GM12875 (cell line): ENCODE measurements around the gene NFIA.

ENCODE experiments used
- H3K4me3 ChIP-seq: one replicate; pipeline ENCODE4 v1.5.1; 2011; ENCODE audit warnings: low read depth, low read length, control low read depth
- TF ChIP-seq, protein P1 (sequence below): IDR thresholded peaks from 2 replicates; pipeline ENCODE4 v1.5.1; 2011; ENCODE audit warnings: low read depth, mild to moderate bottlenecking, control low read depth, inconsistent platforms, low read length, moderate library complexity, borderline replicate concordance; ENCODE audit not compliant: insufficient read depth

The NFIA gene

GRCh38 chr1:61207416-61207815 lies 125.1 kb downstream of the NFIA start:
- H3K4me3 ChIP-seq = no peak overlapping the region
- TF ChIP-seq, protein P1, sequence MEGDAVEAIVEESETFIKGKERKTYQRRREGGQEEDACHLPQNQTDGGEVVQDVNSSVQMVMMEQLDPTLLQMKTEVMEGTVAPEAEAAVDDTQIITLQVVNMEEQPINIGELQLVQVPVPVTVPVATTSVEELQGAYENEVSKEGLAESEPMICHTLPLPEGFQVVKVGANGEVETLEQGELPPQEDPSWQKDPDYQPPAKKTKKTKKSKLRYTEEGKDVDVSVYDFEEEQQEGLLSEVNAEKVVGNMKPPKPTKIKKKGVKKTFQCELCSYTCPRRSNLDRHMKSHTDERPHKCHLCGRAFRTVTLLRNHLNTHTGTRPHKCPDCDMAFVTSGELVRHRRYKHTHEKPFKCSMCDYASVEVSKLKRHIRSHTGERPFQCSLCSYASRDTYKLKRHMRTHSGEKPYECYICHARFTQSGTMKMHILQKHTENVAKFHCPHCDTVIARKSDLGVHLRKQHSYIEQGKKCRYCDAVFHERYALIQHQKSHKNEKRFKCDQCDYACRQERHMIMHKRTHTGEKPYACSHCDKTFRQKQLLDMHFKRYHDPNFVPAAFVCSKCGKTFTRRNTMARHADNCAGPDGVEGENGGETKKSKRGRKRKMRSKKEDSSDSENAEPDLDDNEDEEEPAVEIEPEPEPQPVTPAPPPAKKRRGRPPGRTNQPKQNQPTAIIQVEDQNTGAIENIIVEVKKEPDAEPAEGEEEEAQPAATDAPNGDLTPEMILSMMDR = no peak

DNA sequence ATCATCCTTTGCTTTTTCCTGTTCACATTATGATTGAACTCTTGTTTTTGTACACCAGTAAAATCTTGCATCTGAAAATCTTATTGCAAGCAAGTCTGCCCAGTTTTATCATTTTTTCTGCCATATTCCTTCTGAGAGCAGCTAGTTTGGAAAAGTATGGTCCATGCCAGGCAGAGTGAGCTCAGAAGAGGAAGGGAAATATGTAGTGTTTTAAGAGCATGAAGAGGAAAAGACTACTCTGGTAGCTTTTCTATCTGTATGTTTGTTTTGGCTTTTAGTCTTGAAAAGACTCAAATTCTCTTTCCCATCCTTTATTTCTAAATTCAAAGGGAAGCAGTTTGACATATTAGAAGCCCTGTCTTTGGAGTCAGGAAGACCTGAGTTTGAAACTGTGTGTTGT lies 125.8 kb downstream of the NFIA start:
- TF ChIP-seq, protein P1 = no peak
- no peak overlapping the region for H3K4me3 ChIP-seq

- H3K4me3 ChIP-seq = no peak overlapping the region
- TF ChIP-seq, protein P1 = no peak
Observed at GRCh38 chr1:61208831-61209230, 126.5 kb downstream of the NFIA start.

GRCh38 chr1:61210435-61211154 lies 128.2 kb downstream of the NFIA start:
- TF ChIP-seq, protein P1 = no peak
- H3K4me3 ChIP-seq = no peak overlapping the region

- no peak overlapping the region for H3K4me3 ChIP-seq
- TF ChIP-seq, protein P1 = no peak
Observed at GRCh38 chr1:61213245-61214011, 131.1 kb downstream of the NFIA start.

DNA sequence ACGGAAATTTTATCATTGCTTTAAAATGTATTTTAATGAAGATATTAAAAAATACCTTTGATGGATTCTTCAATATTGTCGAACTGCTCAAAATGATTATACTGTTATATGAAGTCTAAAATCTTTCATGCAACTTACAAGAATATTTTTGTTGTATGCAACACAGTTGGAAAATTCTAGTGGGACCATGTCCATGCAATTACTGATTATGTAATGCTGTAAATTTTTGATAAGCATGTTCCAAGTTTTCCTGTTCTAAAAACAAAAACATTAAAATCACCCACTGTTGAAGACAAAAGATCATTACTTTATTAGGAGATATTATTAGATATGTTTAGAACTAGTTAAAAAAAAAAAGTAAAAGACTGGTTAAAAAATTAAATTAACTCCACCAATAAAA lies 132.8 kb downstream of the NFIA start:
- TF ChIP-seq, protein P1 = no peak
- H3K4me3 ChIP-seq = no peak overlapping the region
